ENCODE data around the gene DAO. TPM values are rescaled to one million over a fixed set of nuclear protein-coding genes. Genes with fewer than 3 reads are reported as not detected.

The DAO gene
- total RNA-seq, 2 donors from 2014 or later: not detected

- 90 to 92% methylated on average over 2 to 3 of the region's 3 CpGs for WGBS, 2 experiments (ENCODE audit: insufficient coverage in 1 of 2, insufficient read length in 1 of 2)
Observed at GRCh38 chr12:108881953-108882352, 2.1 kb downstream of the DAO start.

GRCh38 chr12:108884116-108885012 lies 4.5 kb downstream of the DAO start:
- Histone ChIP-seq H3K27ac (ENCODE audit: low read depth, low read length) (no peak overlapping the region), H3K9me3 (ENCODE audit: control insufficient read depth, low read length) (no peaks in the 10 kb centered on the region), H3K27me3 (ENCODE audit: control insufficient read depth, insufficient read depth, low read length, poor library complexity, severe bottlenecking) (no peaks in the 10 kb centered on the region), H3K4me1 (ENCODE audit: control insufficient read depth, insufficient read depth, low read length) (no peaks in the 10 kb centered on the region), H3K4me3 (ENCODE audit: low read length) (no peak overlapping the region), H3K36me3 (ENCODE audit: control insufficient read depth, insufficient read depth, low read length) (no peaks in the 10 kb centered on the region), H3K9ac (ENCODE audit: extremely low read depth, low read length, poor library complexity, severe bottlenecking) (no peak overlapping the region)
- H3K4me3 Mint-ChIP-seq: no peak overlapping the region
- no peaks in the 10 kb centered on the region for H3K36me3 Mint-ChIP-seq (ENCODE audit: low read depth)
- H3K9me3 Mint-ChIP-seq: no peaks in the 10 kb centered on the region
- peak; percentile 77 for TF ChIP-seq CTCF (conservative IDR thresholded peaks at IDR 0.05)
- H3K27me3 Mint-ChIP-seq (ENCODE audit: insufficient read depth): peaks cover 4% of the 10 kb centered on the region
- DNase-seq: peak; percentile 93
- no peak overlapping the region for H3K27ac Mint-ChIP-seq
- H3K4me1 Mint-ChIP-seq: no peaks in the 10 kb centered on the region
- WGBS, 2 experiments (ENCODE audit: insufficient coverage in 1 of 2, insufficient read length in 1 of 2): 72 to 73% methylated on average over 12 to 16 of the region's 16 CpGs

More at GRCh38 chr12:108881953-108882352, 2.1 kb downstream of the DAO start:
- Histone ChIP-seq H3K36me3 (ENCODE audit: control insufficient read depth, insufficient read depth, low read length) (no peaks in the 10 kb centered on the region), H3K9ac (ENCODE audit: extremely low read depth, low read length, poor library complexity, severe bottlenecking) (no peak overlapping the region), H3K27ac (ENCODE audit: low read depth, low read length) (no peak overlapping the region), H3K4me3 (ENCODE audit: low read length) (no peak overlapping the region), H3K4me1 (ENCODE audit: control insufficient read depth, insufficient read depth, low read length) (no peaks in the 10 kb centered on the region), H3K27me3 (ENCODE audit: control insufficient read depth, insufficient read depth, low read length, poor library complexity, severe bottlenecking) (no peaks in the 10 kb centered on the region), H3K9me3 (ENCODE audit: control insufficient read depth, low read length) (no peaks in the 10 kb centered on the region)
- H3K4me1 Mint-ChIP-seq: no peaks in the 10 kb centered on the region
- H3K9me3 Mint-ChIP-seq: no peaks in the 10 kb centered on the region
- no peaks in the 10 kb centered on the region for H3K36me3 Mint-ChIP-seq (ENCODE audit: low read depth)
- TF ChIP-seq CTCF (conservative IDR thresholded peaks at IDR 0.05): no peak
- peaks cover 3% of the 10 kb centered on the region for H3K27me3 Mint-ChIP-seq (ENCODE audit: insufficient read depth)
- DNase-seq: no peak
- no peak overlapping the region for H3K27ac Mint-ChIP-seq
- no peak overlapping the region for H3K4me3 Mint-ChIP-seq

- Mint-ChIP-seq H3K36me3 (ENCODE audit: low read depth) (no peaks in the 10 kb centered on the region), H3K4me3 (no peak overlapping the region), H3K27ac (no peak overlapping the region), H3K9me3 (peaks cover 10% of the 10 kb centered on the region), H3K27me3 (ENCODE audit: insufficient read depth) (peaks cover 4% of the 10 kb centered on the region), H3K4me1 (no peaks in the 10 kb centered on the region)
- 84 to 91% methylated on average over 8 to 9 of the region's 9 CpGs for WGBS, 2 experiments (ENCODE audit: insufficient coverage in 1 of 2, insufficient read length in 1 of 2)
- no peak for DNase-seq
- H3K27ac ChIP-seq (ENCODE audit: low read depth, low read length): no peak overlapping the region
- H3K36me3 ChIP-seq (ENCODE audit: control insufficient read depth, insufficient read depth, low read length): no peaks in the 10 kb centered on the region
- no peaks in the 10 kb centered on the region for H3K4me1 ChIP-seq (ENCODE audit: control insufficient read depth, insufficient read depth, low read length)
- no peak overlapping the region for H3K9ac ChIP-seq (ENCODE audit: extremely low read depth, low read length, poor library complexity, severe bottlenecking)
- H3K27me3 ChIP-seq (ENCODE audit: control insufficient read depth, insufficient read depth, low read length, poor library complexity, severe bottlenecking): no peaks in the 10 kb centered on the region
- peaks cover 7% of the 10 kb centered on the region for H3K9me3 ChIP-seq (ENCODE audit: control insufficient read depth, low read length)
- no peak for TF ChIP-seq CTCF (conservative IDR thresholded peaks at IDR 0.05)
- no peak overlapping the region for H3K4me3 ChIP-seq (ENCODE audit: low read length)
Observed at GRCh38 chr12:108886873-108887629, 7.2 kb downstream of the DAO start.
